Spleen (tissue), 11 donors: ENCODE results near the gene SNED1. TPM values are rescaled to one million over a fixed set of nuclear protein-coding genes. Genes with fewer than 3 reads are reported as not detected.

Experiments used
- DNase-seq: peaks from one replicate; pipeline ENCODE4 v3.0.0-alpha.2; 2020
- H3K27ac ChIP-seq, 8 donors: fragments of 200-600 bp; sonication (generic) in 7 of 8; 1 replicate in 4 of 8; 2 replicates in 4 of 8; pipeline versions ENCODE4 v1.5.0 to v1.8.0; 2016 to 2021; ENCODE audit warnings: inconsistent platforms in 4 of 8, mild to moderate bottlenecking in 4 of 8, moderate library complexity in 1 of 8
- H3K27me3 ChIP-seq, 7 donors: fragments of 200-600 bp; sonication (generic) in 6 of 7; replicated peaks in 1 of 7; 1 replicate in 4 of 7; 2 replicates in 3 of 7; pipeline versions ENCODE4 v1.5.0 to v1.8.0; 2016 to 2021; ENCODE audit warnings: inconsistent platforms in 3 of 7, mild to moderate bottlenecking in 1 of 7
- H3K36me3 ChIP-seq, 6 donors: fragments of 200-600 bp; sonication (generic) in 5 of 6; 1 replicate in 4 of 6; 2 replicates in 2 of 6; pipeline versions ENCODE4 v1.5.0 to v1.8.0; 2016 to 2021; ENCODE audit warnings: inconsistent platforms in 2 of 6
- H3K4me1 ChIP-seq, 6 donors: fragments of 200-600 bp; sonication (generic) in 5 of 6; 1 replicate in 3 of 6; 2 replicates in 3 of 6; pipeline versions ENCODE4 v1.5.0 to v1.8.0; 2016 to 2021; ENCODE audit warnings: inconsistent platforms in 3 of 6
- H3K4me3 ChIP-seq, 8 donors: fragments of 200-600 bp; sonication (generic) in 7 of 8; 1 replicate in 4 of 8; 2 replicates in 4 of 8; pipeline versions ENCODE4 v1.5.0 to v1.8.0; 2016 to 2021; ENCODE audit warnings: inconsistent platforms in 4 of 8, mild to moderate bottlenecking in 4 of 8, moderate library complexity in 2 of 8
- H3K9me3 ChIP-seq, 8 donors: fragments of 200-600 bp; sonication (generic) in 7 of 8; 1 replicate in 4 of 8; 2 replicates in 4 of 8; pipeline versions ENCODE4 v1.5.0 to v1.8.0; 2016 to 2021; ENCODE audit warnings: inconsistent platforms in 4 of 8
- POLR2A ChIP-seq, 3 donors: fragments of 450-650 bp; IDR thresholded peaks; one replicate each; pipeline ENCODE4 v1.5.1; 2017; ENCODE audit warnings: antibody characterized with exemption in 3 of 3, mild to moderate bottlenecking in 1 of 3
- POLR2AphosphoS5 ChIP-seq, 3 donors: sonication (generic); formaldehyde crosslinking; IDR thresholded peaks; one replicate each; pipeline ENCODE4 v1.5.1; 2017; ENCODE audit warnings: antibody characterized with exemption in 3 of 3
- WGBS, 5 donors: extraction: QIAGEN DNeasy Blood & Tissue Kit in 3 of 5; methylation state at CpG; one replicate each; pipeline versions ENCODE4 v1.1.5 to v1.1.7; 2013 to 2018; 5-methylcytosine and 5-hydroxymethylcytosine counted together
- intact Hi-C: fragments of 100-400 bp; cut with DNase I; formaldehyde crosslinking; loops from one replicate; pipeline ENCODE4 v1.15.0; 2023; ENCODE audit warnings: low total_unique reads
- polyA plus RNA-seq, 3 donors: library from polyadenylated mRNA; stranded (reverse); fragments of 200-250 nt; gene quantifications; one replicate each; pipeline ENCODE4 v1.2.1, GENCODE V29; 2013
- total RNA-seq, 7 donors: library from RNA; depleted of rRNA in 3 of 7; stranded (reverse); fragments of >200 nt in 3 of 7; fragmentation: NEBNext Ultra II Directional in 4 of 7; extraction: Animal tissue kit (Norgen Biotek cat#: 25700) in 4 of 7; gene quantifications; one replicate each; pipeline versions ENCODE4 v1.1.0 to v1.2.1, GENCODE V29; 2016 to 2021
- TF ChIP-seq, protein P1 (sequence below), 11 experiments: fragments of 200-600 bp in 7 of 11; fragments of 450-650 bp in 4 of 11; sonication (generic) in 4 of 11; IDR thresholded peaks in 8 of 11; conservative IDR thresholded peaks in 3 of 11; 1 replicate in 7 of 11; 2 replicates in 4 of 11; pipeline versions ENCODE4 v1.4.0 to v1.8.0; 2016 to 2021; ENCODE audit warnings: antibody characterized with exemption in 11 of 11, inconsistent platforms in 4 of 11, mild to moderate bottlenecking in 1 of 11
- donor health status: healthy with polysubstance abuse.
- donor health status: DM: no; HTN: no; CAD: no; lungs with moderate emphysema.
- donor health status: DM: no; HTN: no; CAD: no.
- donor health status: Bipolar disorder and iron deficiency.
- donor health status: healthy.
- donor health status: DM: no; HTN: no; CAD: no.
- donor health status: DM: yes; HTN: yes; CAD: no.

The SNED1 gene
- total and polyA plus RNA-seq, 10 donors: 2.6 to 85.3 (median 45.5) TPM

GRCh38 chr2:241121008-241121407 is 122.6 kb downstream of the SNED1 start:
- 73 to 94% (median 80%) methylated on average over 5 of the region's 5 CpGs for WGBS, 5 donors
- intact Hi-C loops: no loop called here
- Histone ChIP-seq H3K4me1 (peaks cover 0 to 14% (median 4%) of the 10 kb centered on the region in 6 donors), H3K27ac (no peak overlapping the region), H3K36me3 (peaks cover 0 to 35% (median 3%) of the 10 kb centered on the region in 6 donors), H3K4me3 (no peak overlapping the region), H3K27me3 (no peaks in the 10 kb centered on the region), H3K9me3 (peaks cover 0 to 5% (median 0%) of the 10 kb centered on the region in 8 donors)
- DNase-seq: no peak
- no peak for TF ChIP-seq POLR2A (IDR thresholded peaks at IDR 0.05)
- no peak for TF ChIP-seq POLR2AphosphoS5 (IDR thresholded peaks at IDR 0.05)
- TF ChIP-seq, protein P1, sequence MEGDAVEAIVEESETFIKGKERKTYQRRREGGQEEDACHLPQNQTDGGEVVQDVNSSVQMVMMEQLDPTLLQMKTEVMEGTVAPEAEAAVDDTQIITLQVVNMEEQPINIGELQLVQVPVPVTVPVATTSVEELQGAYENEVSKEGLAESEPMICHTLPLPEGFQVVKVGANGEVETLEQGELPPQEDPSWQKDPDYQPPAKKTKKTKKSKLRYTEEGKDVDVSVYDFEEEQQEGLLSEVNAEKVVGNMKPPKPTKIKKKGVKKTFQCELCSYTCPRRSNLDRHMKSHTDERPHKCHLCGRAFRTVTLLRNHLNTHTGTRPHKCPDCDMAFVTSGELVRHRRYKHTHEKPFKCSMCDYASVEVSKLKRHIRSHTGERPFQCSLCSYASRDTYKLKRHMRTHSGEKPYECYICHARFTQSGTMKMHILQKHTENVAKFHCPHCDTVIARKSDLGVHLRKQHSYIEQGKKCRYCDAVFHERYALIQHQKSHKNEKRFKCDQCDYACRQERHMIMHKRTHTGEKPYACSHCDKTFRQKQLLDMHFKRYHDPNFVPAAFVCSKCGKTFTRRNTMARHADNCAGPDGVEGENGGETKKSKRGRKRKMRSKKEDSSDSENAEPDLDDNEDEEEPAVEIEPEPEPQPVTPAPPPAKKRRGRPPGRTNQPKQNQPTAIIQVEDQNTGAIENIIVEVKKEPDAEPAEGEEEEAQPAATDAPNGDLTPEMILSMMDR (IDR thresholded peaks at IDR 0.05 in 8 of 11, conservative IDR thresholded peaks at IDR 0.05 in 3 of 11): no peak

DNA sequence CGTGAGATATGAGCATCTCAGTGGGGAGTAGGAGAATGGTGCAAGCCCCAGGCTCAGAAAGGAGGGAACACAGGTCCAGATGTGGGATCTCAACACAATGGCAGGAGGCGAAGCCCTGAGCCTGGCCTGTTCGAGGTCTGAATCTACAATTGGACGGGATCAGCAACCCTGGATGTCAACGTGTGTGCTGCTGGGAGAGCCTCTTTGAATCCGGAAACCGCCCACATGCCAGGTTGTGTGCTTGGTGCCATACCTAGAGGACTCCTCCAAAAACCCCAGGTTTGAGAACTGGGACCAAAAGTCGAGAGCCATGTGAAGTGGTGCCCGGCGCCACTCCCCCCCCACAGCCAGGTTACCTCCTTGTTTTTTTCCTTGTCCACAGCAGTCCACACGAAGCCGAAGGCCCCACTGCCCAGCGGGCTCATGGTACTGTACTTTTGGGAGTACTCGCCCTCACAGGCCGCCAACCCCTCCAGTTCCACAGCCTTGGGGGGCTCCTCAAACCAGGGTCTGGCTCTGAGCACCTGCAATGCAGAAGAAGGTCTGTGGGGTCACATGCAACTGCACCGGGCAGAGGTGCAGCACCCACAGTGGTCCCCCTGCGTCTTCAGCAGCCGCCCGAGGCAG is 124.1 kb downstream of the SNED1 start:
- no peak for TF ChIP-seq POLR2AphosphoS5 (IDR thresholded peaks at IDR 0.05)
- no peak for TF ChIP-seq POLR2A (IDR thresholded peaks at IDR 0.05)
- TF ChIP-seq, protein P1 (IDR thresholded peaks at IDR 0.05 in 8 of 11, conservative IDR thresholded peaks at IDR 0.05 in 3 of 11): no peak
- intact Hi-C loops: no loop called here
- Histone ChIP-seq H3K9me3 (peaks cover 0 to 5% (median 0%) of the 10 kb centered on the region in 8 donors), H3K36me3 (peaks cover 0 to 37% (median 3%) of the 10 kb centered on the region in 6 donors), H3K4me3 (no peak overlapping the region), H3K27me3 (no peaks in the 10 kb centered on the region), H3K27ac (no peak overlapping the region), H3K4me1 (peaks cover 0 to 29% (median 13%) of the 10 kb centered on the region in 6 donors)
- no peak for DNase-seq
- 91 to 97% (median 95%) methylated on average over 19 of the region's 19 CpGs for WGBS, 5 donors

DNA sequence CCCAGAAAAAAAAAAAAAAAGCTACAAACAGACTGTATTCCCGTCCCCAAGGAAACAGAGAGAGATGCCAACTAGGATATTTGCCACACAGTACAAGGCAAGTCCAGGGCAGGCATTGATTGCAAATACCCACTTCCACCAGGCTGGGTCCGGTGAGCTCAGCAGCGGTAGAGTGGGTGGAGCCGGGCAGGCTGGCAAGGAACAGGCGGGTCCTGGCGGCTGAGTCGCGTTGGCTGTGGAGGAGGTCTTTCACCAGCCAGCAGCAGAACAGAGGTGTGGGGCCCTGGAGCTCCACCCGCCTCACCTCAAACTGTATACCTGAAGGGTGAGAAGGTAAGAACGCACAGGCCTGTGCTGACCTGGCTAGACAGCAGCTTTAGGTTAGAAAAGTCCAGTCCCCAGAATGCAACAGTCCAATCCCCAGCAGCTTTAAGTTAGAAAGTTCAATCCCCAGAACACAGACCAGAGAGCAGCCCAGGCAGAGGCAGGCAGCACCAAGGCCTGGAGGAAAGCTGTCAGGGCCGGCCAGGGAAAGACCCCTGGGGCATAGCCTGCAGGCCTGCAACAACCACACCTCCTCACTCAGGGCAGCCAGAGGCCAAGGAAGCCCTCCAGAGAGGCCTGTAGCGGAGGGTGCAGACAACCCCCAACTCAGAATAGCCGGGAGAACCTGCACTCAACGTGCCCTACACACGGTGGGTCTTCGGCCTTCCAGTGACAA is 125.6 kb downstream of the SNED1 start:
- intact Hi-C loops: no loop called here
- peaks cover 0 to 43% (median 26%) of the 10 kb centered on the region in 6 donors for H3K4me1 ChIP-seq
- H3K36me3 ChIP-seq: peaks cover 0 to 37% (median 3%) of the 10 kb centered on the region in 6 donors
- no peaks in the 10 kb centered on the region for H3K27me3 ChIP-seq
- WGBS, 5 donors: 90 to 94% (median 92%) methylated on average over 15 to 16 of the region's 16 CpGs
- peaks cover 0 to 5% (median 0%) of the 10 kb centered on the region in 8 donors for H3K9me3 ChIP-seq
- no peak overlapping the region for H3K4me3 ChIP-seq
- H3K27ac ChIP-seq: peak overlapping the region in 2 of 8 donors; percentile 13 to 36
- TF ChIP-seq POLR2A (IDR thresholded peaks at IDR 0.05): no peak
- peak in 1 of 3 donors; percentile 36 for TF ChIP-seq POLR2AphosphoS5 (IDR thresholded peaks at IDR 0.05)
- TF ChIP-seq, protein P1 (IDR thresholded peaks at IDR 0.05 in 8 of 11, conservative IDR thresholded peaks at IDR 0.05 in 3 of 11): no peak
- DNase-seq: no peak

DNA sequence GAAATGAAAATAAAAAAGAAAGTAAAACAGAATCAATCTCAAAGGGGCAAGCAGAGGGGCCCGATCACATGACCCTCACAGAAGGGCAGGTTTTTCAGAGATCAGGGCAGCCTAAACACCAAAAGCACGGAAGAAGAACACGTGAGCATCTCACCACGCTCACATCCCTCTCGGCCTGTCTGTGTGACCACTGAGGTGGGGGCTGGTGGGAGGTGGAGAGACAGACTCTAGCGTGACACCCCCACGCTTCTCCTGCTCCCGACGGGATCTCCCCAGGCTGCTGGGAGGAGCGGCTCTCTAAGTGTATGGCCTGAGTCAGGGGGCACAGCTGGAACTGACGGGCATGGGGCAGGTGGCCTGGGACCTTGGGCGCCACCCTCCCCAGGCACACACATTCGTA is 127.2 kb downstream of the SNED1 start:
- Histone ChIP-seq H3K4me3 (no peak overlapping the region), H3K9me3 (peaks cover 0 to 4% (median 0%) of the 10 kb centered on the region in 8 donors), H3K36me3 (peaks cover 0 to 42% (median 3%) of the 10 kb centered on the region in 6 donors), H3K27me3 (no peaks in the 10 kb centered on the region), H3K27ac (peak overlapping the region in 4 of 8 donors; percentile 9 to 84 (median 29)), H3K4me1 (peaks cover 0 to 53% (median 32%) of the 10 kb centered on the region in 6 donors)
- TF ChIP-seq POLR2AphosphoS5 (IDR thresholded peaks at IDR 0.05): peak in 1 of 3 donors; percentile 5
- TF ChIP-seq, protein P1 (IDR thresholded peaks at IDR 0.05 in 8 of 11, conservative IDR thresholded peaks at IDR 0.05 in 3 of 11): no peak
- TF ChIP-seq POLR2A (IDR thresholded peaks at IDR 0.05): no peak
- DNase-seq: no peak
- intact Hi-C loops: no loop called here
- WGBS, 5 donors: 78 to 90% (median 86%) methylated on average over 13 of the region's 13 CpGs
